Panc1 (cell line): ENCODE measurements around the gene AADAC.

Experiments
- CTCF ChIP-seq: fragments of 450-650 bp; IDR thresholded peaks from 2 replicates; pipeline ENCODE4 v1.5.1; 2017; ENCODE audit warnings: mild to moderate bottlenecking
- POLR2AphosphoS5 ChIP-seq: IDR thresholded peaks from 2 replicates; pipeline ENCODE4 v1.6.1; 2012; ENCODE audit warnings: mild to moderate bottlenecking, low read depth, low read length, moderate library complexity
- REST ChIP-seq, 2 experiments: IDR thresholded peaks; 2 replicates each; pipeline ENCODE4 v1.6.1; 2011 to 2012; ENCODE audit warnings: low read depth in 2 of 2, control low read depth in 1 of 2, low read length in 1 of 2, mild to moderate bottlenecking in 1 of 2, moderate library complexity in 1 of 2; ENCODE audit not compliant: insufficient read depth in 1 of 2
- SIN3A ChIP-seq: IDR thresholded peaks from 2 replicates; pipeline ENCODE4 v1.6.1; 2012; ENCODE audit warnings: low read depth, mild to moderate bottlenecking, low read length, moderate library complexity, borderline replicate concordance; ENCODE audit not compliant: insufficient read depth
- TCF7L2 ChIP-seq: IDR thresholded peaks from 2 replicates; pipeline ENCODE4 v1.6.1; 2011; ENCODE audit warnings: mild to moderate bottlenecking, low read depth, low read length, inconsistent platforms

- TF ChIP-seq TCF7L2 (no peak), CTCF (no peak), REST (IDR thresholded peaks at IDR 0.05; ENCODE audit: insufficient read depth in 1 of 2, low read depth in 2 of 2, low read length in 1 of 2) (no peak), POLR2AphosphoS5 (no peak), SIN3A (no peak)
Measured at GRCh38 chr3:151772825-151773480, 41.0 kb upstream of the AADAC start.
